ENCODE data around the gene C8G. TPM values are rescaled to one million over a fixed set of nuclear protein-coding genes. Genes with fewer than 3 reads are reported as not detected.
A peak's percentile ranks its signal among the peaks of the same experiment; 100 is the strongest.

Gene C8G
- total RNA-seq, 1 donor from 2014 or later = 0.77 TPM

- DNase-seq (ENCODE audit: low read depth in 2 of 2) = no peak
These were observed 23.5 kb downstream of the C8G start for GRCh38 chr9:136968333-136969127.

GRCh38 chr9:136969150-136969549, 24.1 kb downstream of the C8G start:
- no peak for DNase-seq (ENCODE audit: low read depth in 2 of 2)

GRCh38 chr9:136969774-136970173, 24.7 kb downstream of the C8G start:
- DNase-seq (ENCODE audit: low read depth in 2 of 2) = no peak

GRCh38 chr9:136970361-136970760, 25.3 kb downstream of the C8G start:
- no peak for DNase-seq (ENCODE audit: low read depth in 2 of 2)

GRCh38 chr9:136971746-136972145, 26.7 kb downstream of the C8G start:
- no peak for DNase-seq (ENCODE audit: low read depth in 2 of 2)

- DNase-seq (ENCODE audit: low read depth in 2 of 2) = no peak
These were observed 27.3 kb downstream of the C8G start for GRCh38 chr9:136972335-136972734.

GRCh38 chr9:136972743-136973142, 27.7 kb downstream of the C8G start:
- DNase-seq (ENCODE audit: low read depth in 2 of 2) = no peak

- DNase-seq (ENCODE audit: low read depth in 2 of 2) = no peak
These were observed 28.9 kb downstream of the C8G start for GRCh38 chr9:136973618-136974617.

GRCh38 chr9:136974817-136975535, 29.9 kb downstream of the C8G start:
- no peak for DNase-seq (ENCODE audit: low read depth in 2 of 2)

- DNase-seq (ENCODE audit: low read depth in 2 of 2) = peak; percentile 48 to 51
These were observed 30.6 kb downstream of the C8G start for GRCh38 chr9:136975644-136976043.

GRCh38 chr9:136977223-136977622, 32.2 kb downstream of the C8G start, which contains the start of gene PTGDS:
PTGDS (plus strand) TSS chr9:136977504; CDS start chr9:136977579, 75 bp downstream.
- DNase-seq (ENCODE audit: low read depth in 2 of 2) = no peak

GRCh38 chr9:136977649-136978072, 32.6 kb downstream of the C8G start:
- no peak for DNase-seq (ENCODE audit: low read depth in 2 of 2)

GRCh38 chr9:136978073-136978864, 33.2 kb downstream of the C8G start:
- DNase-seq (ENCODE audit: low read depth in 2 of 2) = peak in 1 of 2 donors; percentile 62

GRCh38 chr9:136978865-136979544, 34.0 kb downstream of the C8G start:
- DNase-seq (ENCODE audit: low read depth in 2 of 2) = no peak

GRCh38 chr9:136979769-136980587, 34.9 kb downstream of the C8G start:
- no peak for DNase-seq (ENCODE audit: low read depth in 2 of 2)

- no peak for DNase-seq (ENCODE audit: low read depth in 2 of 2)
These were observed 35.8 kb downstream of the C8G start for GRCh38 chr9:136980669-136981478.

GRCh38 chr9:136981588-136982231, 36.7 kb downstream of the C8G start:
- peak; percentile 55 for DNase-seq (ENCODE audit: low read depth in 2 of 2)

All from dermis microvascular lymphatic vessel endothelial cell (primary cell).